NB4 (cell line): ENCODE results near the gene NAALADL2.

ENCODE experiments used
- MYC ChIP-seq: IDR thresholded peaks from 2 replicates; pipeline ENCODE4 v1.6.1; 2011; ENCODE audit warnings: low read depth, low read length
- POLR2A ChIP-seq: IDR thresholded peaks from 2 replicates; pipeline ENCODE4 v1.6.1; 2011; ENCODE audit warnings: mild to moderate bottlenecking; ENCODE audit not compliant: insufficient read length; ENCODE audit errors: extremely low read depth
- TF ChIP-seq, protein P1 (sequence below): IDR thresholded peaks from one replicate; pipeline ENCODE4 v1.5.1; 2012; ENCODE audit warnings: low read depth, low read length

DNA sequence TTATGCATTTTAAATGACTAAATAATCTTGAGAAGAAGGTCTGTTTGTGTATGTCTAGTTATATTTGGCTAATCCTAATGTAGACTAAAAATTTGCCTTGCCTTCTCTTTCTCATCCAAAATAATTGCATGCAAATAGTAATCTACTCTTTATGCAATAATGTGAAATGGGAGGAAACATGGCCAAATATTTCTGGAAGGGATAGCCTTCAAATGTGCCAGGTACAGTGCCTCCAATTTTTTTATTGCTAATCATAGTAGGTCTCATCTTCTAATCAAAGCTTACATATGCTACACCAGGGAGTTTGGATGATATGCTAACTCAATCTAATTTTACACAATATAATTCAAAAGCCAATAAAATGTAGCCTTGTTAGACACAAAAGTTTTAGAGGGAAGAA, 911.3 kb downstream of the NAALADL2 start:
- TF ChIP-seq, protein P1, sequence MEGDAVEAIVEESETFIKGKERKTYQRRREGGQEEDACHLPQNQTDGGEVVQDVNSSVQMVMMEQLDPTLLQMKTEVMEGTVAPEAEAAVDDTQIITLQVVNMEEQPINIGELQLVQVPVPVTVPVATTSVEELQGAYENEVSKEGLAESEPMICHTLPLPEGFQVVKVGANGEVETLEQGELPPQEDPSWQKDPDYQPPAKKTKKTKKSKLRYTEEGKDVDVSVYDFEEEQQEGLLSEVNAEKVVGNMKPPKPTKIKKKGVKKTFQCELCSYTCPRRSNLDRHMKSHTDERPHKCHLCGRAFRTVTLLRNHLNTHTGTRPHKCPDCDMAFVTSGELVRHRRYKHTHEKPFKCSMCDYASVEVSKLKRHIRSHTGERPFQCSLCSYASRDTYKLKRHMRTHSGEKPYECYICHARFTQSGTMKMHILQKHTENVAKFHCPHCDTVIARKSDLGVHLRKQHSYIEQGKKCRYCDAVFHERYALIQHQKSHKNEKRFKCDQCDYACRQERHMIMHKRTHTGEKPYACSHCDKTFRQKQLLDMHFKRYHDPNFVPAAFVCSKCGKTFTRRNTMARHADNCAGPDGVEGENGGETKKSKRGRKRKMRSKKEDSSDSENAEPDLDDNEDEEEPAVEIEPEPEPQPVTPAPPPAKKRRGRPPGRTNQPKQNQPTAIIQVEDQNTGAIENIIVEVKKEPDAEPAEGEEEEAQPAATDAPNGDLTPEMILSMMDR = no peak
- TF ChIP-seq POLR2A (no peak), MYC (no peak)
